Astrocyte of the spinal cord (primary cell): ENCODE measurements around the gene FAT1.

Experiments
- DNase-seq: peaks from one replicate; pipeline ENCODE4 v3.0.0; 2011; ENCODE audit warnings: low read depth, low spot score
- H3K4me3 ChIP-seq: 2 replicates; pipeline ENCODE4 v1.5.1; 2011; ENCODE audit warnings: low read depth, mild to moderate bottlenecking, low read length, moderate library complexity
- CTCF ChIP-seq: IDR thresholded peaks from 2 replicates; pipeline ENCODE4 v1.5.1; 2012; ENCODE audit warnings: low read depth, mild to moderate bottlenecking, low read length, inconsistent platforms
- in situ Hi-C: cut with HindIII; loops from 2 replicates; pipeline ENCODE4 v1.10.0; 2017; ENCODE audit warnings: low sequenced_read_pairs

Gene FAT1

DNA sequence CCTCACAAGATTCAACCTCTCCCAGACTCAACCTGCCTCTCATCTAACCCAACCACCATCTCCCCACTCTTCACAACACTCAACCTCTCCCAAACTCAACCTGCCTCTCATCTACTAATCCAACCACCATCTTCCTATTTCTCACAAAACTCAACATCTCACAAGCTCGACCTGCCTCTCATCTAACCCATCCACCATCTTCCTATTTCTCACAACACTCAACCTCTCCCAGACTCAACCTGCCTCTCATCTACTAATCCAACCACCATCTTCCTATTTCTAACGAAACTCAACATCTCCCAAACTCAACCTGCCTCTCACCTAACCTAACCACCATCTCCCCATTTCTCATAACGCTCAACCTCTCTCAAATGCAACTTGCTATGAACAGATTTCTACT is 29.8 kb downstream of the FAT1 start:
- H3K4me3 ChIP-seq = no peak overlapping the region
- TF ChIP-seq CTCF = no peak
- in situ Hi-C loops = no loop called here
- DNase-seq = no peak

- no peak overlapping the region for H3K4me3 ChIP-seq
- TF ChIP-seq CTCF = no peak
- in situ Hi-C loops = no loop called here
- DNase-seq = peak; percentile 93
These were observed 30.4 kb downstream of the FAT1 start for GRCh38 chr4:186693159-186693815.

- in situ Hi-C loops = no loop called here
- TF ChIP-seq CTCF = no peak
- H3K4me3 ChIP-seq = no peak overlapping the region
- no peak for DNase-seq
These were observed 32.3 kb downstream of the FAT1 start for GRCh38 chr4:186691396-186691795.

DNA sequence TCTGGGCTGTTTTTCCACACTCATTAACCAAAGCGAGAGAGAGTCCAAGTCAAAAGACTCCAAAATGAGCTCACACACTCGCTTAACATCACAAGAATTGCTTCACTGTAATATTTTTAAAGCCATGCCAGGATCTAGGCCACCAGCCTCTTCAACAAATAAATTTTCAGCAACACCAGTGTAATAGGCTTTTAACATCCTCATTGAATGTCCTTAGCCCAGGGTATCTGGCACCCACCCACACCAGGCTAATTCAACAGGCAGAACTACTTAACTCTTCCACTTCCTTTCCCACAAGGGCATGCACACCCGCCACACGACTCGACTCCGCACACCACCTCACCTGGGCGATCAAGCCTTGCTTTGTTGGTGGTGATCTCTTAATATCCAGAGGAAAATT is 34.2 kb downstream of the FAT1 start:
- no peak overlapping the region for H3K4me3 ChIP-seq

GRCh38 chr4:186688150-186688943 is 35.3 kb downstream of the FAT1 start:
- no peak overlapping the region for H3K4me3 ChIP-seq
- in situ Hi-C loops = no loop called here
- TF ChIP-seq CTCF = no peak
- DNase-seq = no peak

More for the DNA sequence above, 34.2 kb downstream of the FAT1 start:
- DNase-seq = no peak
- no peak for TF ChIP-seq CTCF
- in situ Hi-C loops = no loop called here

GRCh38 chr4:186687265-186687664 is 36.4 kb downstream of the FAT1 start:
- no peak for TF ChIP-seq CTCF
- in situ Hi-C loops = no loop called here
- DNase-seq = no peak
- H3K4me3 ChIP-seq = no peak overlapping the region
